Neuronal stem cell (in vitro differentiated cells): ENCODE measurements around the gene SLC6A13.

Source experiments
- DNase-seq: peaks from one replicate; pipeline ENCODE4 v3.0.0-alpha.2; 2013; ENCODE audit warnings: low spot score
- H2AFZ ChIP-seq: one replicate; pipeline ENCODE4 v1.6.1; 2013; ENCODE audit warnings: mild to moderate bottlenecking, low read length, inconsistent platforms
- H2AK5ac ChIP-seq: 2 replicates; pipeline ENCODE4 v1.6.1; 2013; ENCODE audit warnings: low read depth, mild to moderate bottlenecking, inconsistent platforms, low read length, moderate library complexity, mixed read lengths
- H2BK120ac ChIP-seq: 2 replicates; pipeline ENCODE4 v1.6.1; 2013; ENCODE audit warnings: low read depth, mild to moderate bottlenecking, inconsistent platforms, low read length, moderate library complexity, mixed read lengths
- H2BK12ac ChIP-seq: one replicate; pipeline ENCODE4 v1.6.1; 2013; ENCODE audit warnings: low read length, inconsistent platforms
- H2BK15ac ChIP-seq: 2 replicates; pipeline ENCODE4 v1.6.1; 2013; ENCODE audit warnings: mild to moderate bottlenecking, low read length, inconsistent platforms, mixed read lengths
- H2BK5ac ChIP-seq: one replicate; pipeline ENCODE4 v1.6.1; 2013; ENCODE audit warnings: inconsistent platforms, mild to moderate bottlenecking, low read length, moderate library complexity
- H3K14ac ChIP-seq: one replicate; pipeline ENCODE4 v1.6.1; 2013; ENCODE audit warnings: low read length, inconsistent platforms
- H3K18ac ChIP-seq: 2 replicates; pipeline ENCODE4 v1.6.1; 2013; ENCODE audit warnings: low read length, inconsistent platforms
- H3K23ac ChIP-seq: 2 replicates; pipeline ENCODE4 v1.6.1; 2013; ENCODE audit warnings: low read depth, mild to moderate bottlenecking, mixed read lengths, low read length, inconsistent platforms; ENCODE audit not compliant: poor library complexity
- H3K27ac ChIP-seq: replicated peaks from 3 replicates; pipeline ENCODE4 v1.5.1; 2013; ENCODE audit warnings: low read length, inconsistent platforms
- H3K27me3 ChIP-seq, 3 experiments: 2 replicates each; pipeline ENCODE4 v1.6.1; 2013; ENCODE audit warnings: low read length in 3 of 3, mild to moderate bottlenecking in 2 of 3, inconsistent platforms in 1 of 3, low read depth in 1 of 3, mixed read lengths in 1 of 3, moderate library complexity in 1 of 3; ENCODE audit not compliant: control insufficient read depth in 3 of 3, insufficient read depth in 3 of 3
- H3K36me3 ChIP-seq, 2 donors: replicated peaks in 1 of 2; 2 replicates each; pipeline ENCODE4 v1.6.1; 2013; ENCODE audit warnings: low read length in 2 of 2; ENCODE audit not compliant: control insufficient read depth in 2 of 2, insufficient read depth in 2 of 2
- H3K4ac ChIP-seq: 2 replicates; pipeline ENCODE4 v1.6.1; 2013; ENCODE audit warnings: inconsistent platforms, mild to moderate bottlenecking, low read length, moderate library complexity
- H3K4me1 ChIP-seq, 2 donors: 1 replicate in 1 of 2; 2 replicates in 1 of 2; pipeline ENCODE4 v1.6.1; 2013; ENCODE audit warnings: low read length in 2 of 2, low read depth in 1 of 2; ENCODE audit not compliant: control insufficient read depth in 2 of 2, insufficient read depth in 1 of 2
- H3K4me2 ChIP-seq: one replicate; pipeline ENCODE4 v1.6.1; 2013; ENCODE audit warnings: mild to moderate bottlenecking, low read length, inconsistent platforms; ENCODE audit not compliant: insufficient read depth, poor library complexity, severe bottlenecking
- H3K4me3 ChIP-seq, 2 donors: 2 replicates each; pipeline ENCODE4 v1.5.1; 2013; ENCODE audit warnings: low read length in 2 of 2, mild to moderate bottlenecking in 2 of 2, inconsistent platforms in 1 of 2, moderate library complexity in 1 of 2
- H3K79me1 ChIP-seq: one replicate; pipeline ENCODE4 v1.6.1; 2013; ENCODE audit warnings: low read depth, mild to moderate bottlenecking, inconsistent platforms, low read length, moderate library complexity
- H3K9ac ChIP-seq: one replicate; pipeline ENCODE4 v1.6.1; 2013; ENCODE audit warnings: mild to moderate bottlenecking, low read depth, low read length, inconsistent platforms; ENCODE audit not compliant: poor library complexity
- H3K9me3 ChIP-seq, 2 donors: replicated peaks in 1 of 2; 2 replicates each; pipeline versions ENCODE3 to v1.6.1; 2013; ENCODE audit warnings: low read length in 2 of 2, mild to moderate bottlenecking in 2 of 2, inconsistent platforms in 1 of 2, low read depth in 1 of 2, mixed read lengths in 1 of 2, moderate library complexity in 1 of 2; ENCODE audit not compliant: control insufficient read depth in 2 of 2, insufficient read depth in 1 of 2
- H4K8ac ChIP-seq: one replicate; pipeline ENCODE4 v1.6.1; 2013; ENCODE audit warnings: low read depth, mild to moderate bottlenecking, inconsistent platforms, low read length, moderate library complexity
- H4K91ac ChIP-seq: one replicate; pipeline ENCODE4 v1.6.1; 2013; ENCODE audit warnings: low read length, low read depth, mild to moderate bottlenecking, inconsistent platforms; ENCODE audit not compliant: poor library complexity
- WGBS, 2 donors: extraction: QIAGEN DNeasy Blood & Tissue Kit; methylation state at CpG; one replicate each; pipeline ENCODE4 v1.1.7; 2013; ENCODE audit warnings: missing lambda C conversion rate in 2 of 2, mixed read lengths in 1 of 2; ENCODE audit not compliant: insufficient read length in 2 of 2, insufficient replicate concordance in 1 of 2; ENCODE audit errors: extremely low coverage in 2 of 2; 5-methylcytosine and 5-hydroxymethylcytosine counted together

Gene SLC6A13

GRCh38 chr12:268483-268840, 5.8 kb upstream of the SLC6A13 start:
- no peak overlapping the region for H4K8ac ChIP-seq
- H3K79me1 ChIP-seq = no peaks in the 10 kb centered on the region
- H3K27me3 ChIP-seq = no peaks in the 10 kb centered on the region
- no peak overlapping the region for H3K4me2 ChIP-seq
- H2BK12ac ChIP-seq = no peak overlapping the region
- no peak overlapping the region for H3K27ac ChIP-seq
- no peak overlapping the region for H3K14ac ChIP-seq
- peaks cover 2 to 4% of the 10 kb centered on the region in 2 donors for H3K4me1 ChIP-seq
- DNase-seq = no peak
- no peak overlapping the region for H4K91ac ChIP-seq
- H2BK15ac ChIP-seq = no peak overlapping the region
- no peaks in the 10 kb centered on the region for H3K36me3 ChIP-seq
- peaks cover 0 to 5% of the 10 kb centered on the region in 2 donors for H3K9me3 ChIP-seq
- H2AK5ac ChIP-seq = no peak overlapping the region
- no peak overlapping the region for H3K18ac ChIP-seq
- no peak overlapping the region for H3K4me3 ChIP-seq
- WGBS, 2 donors = no CpG with 5 or more reads among the region's 7 CpGs
- H2BK5ac ChIP-seq = no peak overlapping the region
- H3K9ac ChIP-seq = no peak overlapping the region
- H3K23ac ChIP-seq = no peak overlapping the region
- no peak overlapping the region for H2AFZ ChIP-seq
- H3K4ac ChIP-seq = no peak overlapping the region
- H2BK120ac ChIP-seq = no peak overlapping the region

GRCh38 chr12:267581-268482, 5.2 kb upstream of the SLC6A13 start:
- Histone ChIP-seq H4K91ac (no peak overlapping the region), H2BK12ac (no peak overlapping the region), H3K27ac (no peak overlapping the region), H2BK15ac (no peak overlapping the region), H3K4ac (no peak overlapping the region), H3K9ac (no peak overlapping the region), H2BK120ac (no peak overlapping the region), H4K8ac (no peak overlapping the region), H3K18ac (no peak overlapping the region), H3K9me3 (peaks cover 0 to under 1% of the 10 kb centered on the region in 2 donors), H3K36me3 (no peaks in the 10 kb centered on the region), H2AK5ac (no peak overlapping the region), H3K4me3 (no peak overlapping the region), H3K4me2 (no peak overlapping the region), H2AFZ (no peak overlapping the region), H3K14ac (no peak overlapping the region), H2BK5ac (no peak overlapping the region), H3K4me1 (peaks cover 2 to 5% of the 10 kb centered on the region in 2 donors), H3K79me1 (no peaks in the 10 kb centered on the region), H3K27me3 (no peaks in the 10 kb centered on the region), H3K23ac (no peak overlapping the region)
- WGBS, 2 donors = no CpG with 5 or more reads among the region's 14 CpGs
- DNase-seq = no peak

GRCh38 chr12:265096-265495, 2.5 kb upstream of the SLC6A13 start:
- Histone ChIP-seq H3K18ac (no peak overlapping the region), H3K9ac (no peak overlapping the region), H3K4me1 (peaks cover 2 to 7% of the 10 kb centered on the region in 2 donors), H2BK15ac (no peak overlapping the region), H4K8ac (no peak overlapping the region), H3K4ac (no peak overlapping the region), H4K91ac (no peak overlapping the region), H2BK120ac (no peak overlapping the region), H3K4me2 (no peak overlapping the region), H2BK12ac (no peak overlapping the region), H2BK5ac (no peak overlapping the region), H3K79me1 (no peaks in the 10 kb centered on the region), H3K27me3 (peaks cover 0 to 3% (median 0%) of the 10 kb centered on the region in 3 experiments), H3K36me3 (no peaks in the 10 kb centered on the region), H3K23ac (no peak overlapping the region), H3K14ac (no peak overlapping the region), H2AFZ (no peak overlapping the region), H3K4me3 (no peak overlapping the region), H2AK5ac (no peak overlapping the region), H3K27ac (no peak overlapping the region), H3K9me3 (no peaks in the 10 kb centered on the region)
- no peak for DNase-seq
- WGBS, 2 donors = no CpG with 5 or more reads among the region's 3 CpGs

- Histone ChIP-seq H2BK5ac (no peak overlapping the region), H3K27ac (no peak overlapping the region), H3K9ac (no peak overlapping the region), H2BK15ac (no peak overlapping the region), H2BK120ac (no peak overlapping the region), H4K8ac (no peak overlapping the region), H3K4me3 (no peak overlapping the region), H3K9me3 (no peaks in the 10 kb centered on the region), H2AK5ac (no peak overlapping the region), H3K14ac (no peak overlapping the region), H3K27me3 (peaks cover 0 to 9% (median 0%) of the 10 kb centered on the region in 3 experiments), H3K4me1 (peaks cover 2 to 7% of the 10 kb centered on the region in 2 donors), H2BK12ac (no peak overlapping the region), H3K36me3 (no peaks in the 10 kb centered on the region), H4K91ac (no peak overlapping the region), H3K4me2 (no peak overlapping the region), H3K4ac (no peak overlapping the region), H3K79me1 (no peaks in the 10 kb centered on the region), H3K18ac (no peak overlapping the region), H2AFZ (no peak overlapping the region), H3K23ac (no peak overlapping the region)
- no peak for DNase-seq
- WGBS, 2 donors = no CpG with 5 or more reads among the region's 3 CpGs
Observed at GRCh38 chr12:264269-264668, 1.6 kb upstream of the SLC6A13 start.
